Karpas-422 (cell line): ENCODE measurements around the gene PLP2. TPM values are rescaled to one million over a fixed set of nuclear protein-coding genes. Genes with fewer than 3 reads are reported as not detected.

Experiments used
- DNase-seq: peaks from one replicate; pipeline ENCODE4 v3.0.0-alpha.2; 2015
- H2AFZ ChIP-seq: fragments of 200-600 bp; sonication (generic); 2 replicates; pipeline ENCODE4 v1.6.1; 2014; ENCODE audit warnings: antibody characterized with exemption, low read length, mixed read lengths
- H3K27ac ChIP-seq: fragments of 200-600 bp; sonication (generic); 2 replicates; pipeline ENCODE4 v1.5.1; 2014; ENCODE audit warnings: mild to moderate bottlenecking, low read length, moderate library complexity
- H3K27me3 ChIP-seq: fragments of 200-600 bp; sonication (generic); 2 replicates; pipeline ENCODE4 v1.6.1; 2014; ENCODE audit warnings: low read length, mixed read lengths
- H3K36me3 ChIP-seq: fragments of 200-600 bp; sonication (generic); 2 replicates; pipeline ENCODE4 v1.6.1; 2014; ENCODE audit warnings: low read length, mixed read lengths; ENCODE audit not compliant: insufficient read depth
- H3K4me1 ChIP-seq: fragments of 200-600 bp; sonication (generic); 2 replicates; pipeline ENCODE4 v1.6.1; 2014; ENCODE audit warnings: mild to moderate bottlenecking, low read length, mixed read lengths
- H3K4me2 ChIP-seq: fragments of 200-600 bp; sonication (generic); 2 replicates; pipeline ENCODE4 v1.6.1; 2014; ENCODE audit warnings: low read length, low read depth, mild to moderate bottlenecking; ENCODE audit not compliant: poor library complexity, severe bottlenecking
- H3K4me3 ChIP-seq: fragments of 200-600 bp; sonication (generic); 2 replicates; pipeline ENCODE4 v1.5.1; 2014; ENCODE audit warnings: mild to moderate bottlenecking, antibody characterized with exemption, low read length, mixed read lengths
- H3K79me2 ChIP-seq: fragments of 200-600 bp; sonication (generic); 2 replicates; pipeline ENCODE4 v1.6.1; 2014; ENCODE audit warnings: mild to moderate bottlenecking, low read length, mixed read lengths
- H3K9ac ChIP-seq: fragments of 200-600 bp; sonication (generic); 2 replicates; pipeline ENCODE4 v1.6.0; 2014; ENCODE audit warnings: low read length
- H3K9me2 ChIP-seq: fragments of 200-600 bp; sonication (generic), shearing (Covaris generic); replicated peaks from 2 replicates; pipeline ENCODE4 v1.6.0; 2014; ENCODE audit warnings: mild to moderate bottlenecking, low read length, moderate library complexity; ENCODE audit not compliant: insufficient read depth
- H3K9me3 ChIP-seq: fragments of 300-700, 200-600 bp; sonication (generic); 2 replicates; pipeline ENCODE4 v1.6.1; 2014; ENCODE audit warnings: low read length, mixed read lengths
- H4K20me1 ChIP-seq: fragments of 200-600 bp; sonication (generic); 2 replicates; pipeline ENCODE4 v1.6.1; 2014; ENCODE audit warnings: mild to moderate bottlenecking, antibody characterized with exemption, low read length, low read depth; ENCODE audit not compliant: insufficient read depth
- total RNA-seq: library from RNA; depleted of rRNA; stranded (reverse); fragments of >200 nt; shearing (Covaris generic); gene quantifications from 2 replicates; pipeline ENCODE4 v1.2.3, GENCODE V29; 2014; ENCODE audit warnings: low replicate concordance

PLP2 gene
- total RNA-seq, 1 experiment from 2014 or later, result 37.0 TPM

DNA sequence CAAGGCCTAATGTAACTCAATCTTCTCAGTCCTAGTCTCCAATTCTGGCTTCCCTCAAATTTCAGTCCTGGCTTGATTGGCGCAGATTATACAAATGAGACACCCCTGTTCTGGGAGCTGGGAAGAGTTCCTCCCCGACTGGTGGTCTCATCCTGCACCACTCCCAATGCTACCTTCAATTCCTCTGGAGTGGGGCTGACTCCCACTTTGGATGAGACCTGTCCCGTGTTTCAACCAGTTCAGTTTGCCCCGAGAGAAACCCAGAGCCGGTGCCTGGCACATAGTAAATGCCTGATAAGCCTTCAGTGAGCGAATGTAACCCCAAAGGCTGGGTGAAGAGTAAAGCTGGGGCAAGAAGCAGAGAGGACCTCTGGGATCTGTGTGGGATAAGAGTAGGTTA, 32.3 kb downstream of the PLP2 start:
- Histone ChIP-seq H3K9me2 (no peaks in the 10 kb centered on the region), H3K9ac (no peak overlapping the region), H3K4me1 (peaks cover 5% of the 10 kb centered on the region), H3K4me2 (no peak overlapping the region), H3K79me2 (no peaks in the 10 kb centered on the region), H3K36me3 (no peaks in the 10 kb centered on the region), H3K4me3 (no peak overlapping the region), H2AFZ (no peak overlapping the region), H4K20me1 (no peaks in the 10 kb centered on the region), H3K27me3 (no peaks in the 10 kb centered on the region), H3K9me3 (no peaks in the 10 kb centered on the region), H3K27ac (no peak overlapping the region)
- DNase-seq, result no peak

GRCh38 chrX:49204709-49205108, 33.0 kb downstream of the PLP2 start:
- Histone ChIP-seq H3K9me3 (no peaks in the 10 kb centered on the region), H3K4me2 (no peak overlapping the region), H2AFZ (no peak overlapping the region), H3K27me3 (no peaks in the 10 kb centered on the region), H3K4me3 (no peak overlapping the region), H3K36me3 (no peaks in the 10 kb centered on the region), H3K9ac (no peak overlapping the region), H3K9me2 (no peaks in the 10 kb centered on the region), H3K27ac (no peak overlapping the region), H3K79me2 (no peaks in the 10 kb centered on the region), H4K20me1 (no peaks in the 10 kb centered on the region), H3K4me1 (peaks cover 5% of the 10 kb centered on the region)
- no peak for DNase-seq

DNA sequence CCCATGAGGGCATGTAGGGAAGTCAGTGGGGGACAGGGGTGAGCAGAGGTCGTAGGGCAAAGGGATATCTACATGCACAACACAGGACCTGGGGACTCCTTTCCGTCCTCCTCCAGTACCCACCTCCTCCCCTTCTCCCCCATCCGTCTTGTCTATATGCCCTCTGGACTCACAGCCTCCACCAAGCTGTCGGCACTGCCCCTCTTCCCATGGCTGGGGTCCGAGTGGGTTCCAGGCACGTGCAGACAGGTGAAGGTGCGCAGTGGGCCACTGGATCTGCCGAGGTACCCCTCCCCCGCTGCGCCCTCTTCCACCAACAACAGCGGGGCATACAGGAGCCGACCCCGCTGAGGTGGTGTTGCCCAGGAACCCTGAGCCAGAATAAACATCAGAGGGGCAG, 33.7 kb downstream of the PLP2 start:
- no peak overlapping the region for H3K4me2 ChIP-seq
- DNase-seq, result no peak
- no peaks in the 10 kb centered on the region for H3K27me3 ChIP-seq
- H4K20me1 ChIP-seq, result no peaks in the 10 kb centered on the region
- no peaks in the 10 kb centered on the region for H3K9me3 ChIP-seq
- no peak overlapping the region for H3K27ac ChIP-seq
- no peak overlapping the region for H2AFZ ChIP-seq
- H3K9ac ChIP-seq, result no peak overlapping the region
- H3K79me2 ChIP-seq, result no peaks in the 10 kb centered on the region
- no peak overlapping the region for H3K4me3 ChIP-seq
- peaks cover 2% of the 10 kb centered on the region for H3K4me1 ChIP-seq
- no peaks in the 10 kb centered on the region for H3K36me3 ChIP-seq
- H3K9me2 ChIP-seq, result no peaks in the 10 kb centered on the region

DNA sequence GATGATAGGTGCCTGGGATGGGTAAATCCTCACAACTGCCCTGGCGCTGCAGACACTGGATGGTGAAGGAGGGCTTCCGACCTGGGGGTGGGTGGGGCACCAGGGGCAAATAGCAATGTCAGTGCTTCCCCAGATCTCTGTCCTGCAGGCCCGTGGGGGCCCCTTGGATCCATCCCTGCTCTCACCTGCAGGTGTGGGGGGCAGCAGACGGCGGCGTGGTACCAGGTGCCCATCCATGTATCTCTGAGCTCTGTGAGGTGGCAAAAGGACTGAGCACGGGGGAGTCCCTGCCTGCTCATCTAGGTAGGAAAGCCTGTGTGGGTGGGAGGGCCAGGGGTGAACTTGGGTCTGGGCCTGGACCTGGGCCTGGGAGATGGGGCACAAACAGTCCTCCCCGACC, 34.8 kb downstream of the PLP2 start:
- H3K9ac ChIP-seq, result no peak overlapping the region
- no peaks in the 10 kb centered on the region for H3K9me3 ChIP-seq
- no peak for DNase-seq
- H3K4me3 ChIP-seq, result no peak overlapping the region
- no peaks in the 10 kb centered on the region for H3K4me1 ChIP-seq
- no peak overlapping the region for H2AFZ ChIP-seq
- no peaks in the 10 kb centered on the region for H3K9me2 ChIP-seq
- H3K36me3 ChIP-seq, result no peaks in the 10 kb centered on the region
- H4K20me1 ChIP-seq, result no peaks in the 10 kb centered on the region
- no peaks in the 10 kb centered on the region for H3K27me3 ChIP-seq
- H3K27ac ChIP-seq, result no peak overlapping the region
- no peaks in the 10 kb centered on the region for H3K79me2 ChIP-seq
- H3K4me2 ChIP-seq, result no peak overlapping the region

- H3K4me1 ChIP-seq, result no peaks in the 10 kb centered on the region
- H3K4me2 ChIP-seq, result no peak overlapping the region
- no peak overlapping the region for H3K27ac ChIP-seq
- no peaks in the 10 kb centered on the region for H3K36me3 ChIP-seq
- no peak overlapping the region for H3K4me3 ChIP-seq
- DNase-seq, result no peak
- no peaks in the 10 kb centered on the region for H3K79me2 ChIP-seq
- H3K27me3 ChIP-seq, result no peaks in the 10 kb centered on the region
- no peaks in the 10 kb centered on the region for H3K9me2 ChIP-seq
- H3K9ac ChIP-seq, result no peak overlapping the region
- no peaks in the 10 kb centered on the region for H3K9me3 ChIP-seq
- H2AFZ ChIP-seq, result no peak overlapping the region
- no peaks in the 10 kb centered on the region for H4K20me1 ChIP-seq
Observed at GRCh38 chrX:49208399-49208798, 36.7 kb downstream of the PLP2 start.

DNA sequence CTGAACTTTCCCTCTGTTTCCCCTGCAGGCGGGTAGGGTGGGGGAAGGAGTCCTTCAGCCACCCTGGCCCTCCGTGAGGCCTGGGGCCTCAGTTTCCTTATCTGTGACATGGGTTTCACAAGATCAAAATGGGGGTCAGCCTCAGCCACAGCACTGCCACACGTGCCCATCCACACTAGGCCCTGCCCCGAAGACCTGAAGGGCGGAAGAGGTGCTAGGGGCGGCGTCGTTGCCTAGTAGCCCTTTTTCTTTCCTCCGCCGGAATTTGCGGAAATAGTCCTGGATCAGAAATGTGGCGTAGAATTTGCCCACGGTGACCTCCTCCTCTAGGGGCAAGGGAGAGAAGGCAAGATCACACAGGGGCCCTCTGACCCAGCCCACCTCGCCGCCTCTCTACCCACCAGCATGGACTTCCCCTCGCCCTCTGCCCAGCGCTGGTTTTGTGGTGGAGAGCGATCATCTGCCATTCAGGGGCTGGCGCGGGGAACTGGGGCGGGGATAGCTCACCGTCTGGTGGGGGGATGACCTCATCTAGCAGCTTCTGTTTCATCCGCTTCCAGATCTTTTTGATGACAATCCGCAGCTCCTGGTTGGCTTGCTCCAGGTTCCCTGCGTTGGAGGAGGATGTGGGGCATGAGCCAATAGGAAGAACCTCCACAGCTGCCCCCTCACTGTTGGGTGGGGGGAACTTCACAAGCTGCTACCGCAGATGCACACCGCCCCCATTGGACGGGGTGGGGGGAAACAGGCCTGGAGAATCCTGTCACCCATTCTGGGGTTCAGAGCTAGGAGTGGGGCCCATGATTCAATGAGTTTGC, 37.9 kb downstream of the PLP2 start:
- H3K9me3 ChIP-seq, result no peaks in the 10 kb centered on the region

DNA sequence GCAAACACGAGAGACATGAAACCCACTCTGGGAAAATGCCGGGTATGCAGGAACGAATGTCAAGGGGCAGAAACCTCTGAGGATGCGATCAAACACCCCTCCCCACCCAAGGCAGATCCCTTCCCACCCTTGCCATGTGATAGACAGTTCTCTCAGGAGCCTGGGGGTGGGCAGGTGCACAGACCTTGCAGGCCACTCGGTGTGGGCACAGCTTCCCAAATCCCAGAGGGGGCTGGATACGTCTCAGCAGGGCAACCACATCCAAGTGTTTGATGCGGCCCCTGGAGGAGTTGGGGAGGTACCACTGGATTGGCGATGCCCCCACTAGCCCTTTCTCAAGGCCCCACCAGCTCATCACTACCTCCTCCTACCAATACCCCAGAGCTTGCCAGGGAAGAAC, 38.7 kb downstream of the PLP2 start:
- Histone ChIP-seq H3K9me2 (no peaks in the 10 kb centered on the region), H3K27ac (no peak overlapping the region), H3K4me3 (no peak overlapping the region), H4K20me1 (no peaks in the 10 kb centered on the region), H3K4me2 (no peak overlapping the region), H2AFZ (no peak overlapping the region), H3K9ac (no peak overlapping the region), H3K27me3 (no peaks in the 10 kb centered on the region), H3K79me2 (no peaks in the 10 kb centered on the region), H3K36me3 (no peaks in the 10 kb centered on the region), H3K4me1 (no peaks in the 10 kb centered on the region), H3K9me3 (no peaks in the 10 kb centered on the region)
- no peak for DNase-seq

More for the DNA sequence above, 37.9 kb downstream of the PLP2 start:
- no peaks in the 10 kb centered on the region for H3K4me1 ChIP-seq
- H3K27me3 ChIP-seq, result no peaks in the 10 kb centered on the region
- H2AFZ ChIP-seq, result no peak overlapping the region
- H3K9me2 ChIP-seq, result no peaks in the 10 kb centered on the region
- H4K20me1 ChIP-seq, result no peaks in the 10 kb centered on the region
- H3K79me2 ChIP-seq, result no peaks in the 10 kb centered on the region
- no peak overlapping the region for H3K27ac ChIP-seq
- no peak overlapping the region for H3K9ac ChIP-seq
- no peak overlapping the region for H3K4me3 ChIP-seq
- no peaks in the 10 kb centered on the region for H3K36me3 ChIP-seq
- no peak overlapping the region for H3K4me2 ChIP-seq
- no peak for DNase-seq

DNA sequence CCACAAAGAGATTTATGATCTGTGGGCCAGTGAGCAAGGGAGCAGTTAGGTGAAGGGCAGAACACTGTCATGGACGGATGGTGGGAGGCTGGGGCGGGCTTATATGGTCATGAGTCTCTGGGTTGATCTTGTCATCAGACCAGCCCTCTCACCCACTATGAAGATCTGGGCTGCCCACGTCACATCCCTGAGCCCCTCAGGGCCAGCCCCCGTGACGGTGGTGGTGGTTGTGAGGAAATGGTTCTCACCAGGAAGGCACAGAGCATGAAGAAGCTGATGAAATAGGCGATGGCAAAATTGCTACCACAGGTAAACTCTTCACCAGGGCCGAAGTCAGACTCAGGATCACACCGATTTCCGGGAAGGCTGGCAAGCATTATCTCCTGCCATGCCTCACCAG, 39.4 kb downstream of the PLP2 start:
- Histone ChIP-seq H3K4me2 (no peak overlapping the region), H3K4me3 (no peak overlapping the region), H3K9me2 (no peaks in the 10 kb centered on the region), H3K27ac (no peak overlapping the region), H3K27me3 (no peaks in the 10 kb centered on the region), H2AFZ (no peak overlapping the region), H3K4me1 (no peaks in the 10 kb centered on the region), H4K20me1 (no peaks in the 10 kb centered on the region), H3K9ac (no peak overlapping the region), H3K36me3 (no peaks in the 10 kb centered on the region), H3K9me3 (no peaks in the 10 kb centered on the region), H3K79me2 (no peaks in the 10 kb centered on the region)
- DNase-seq, result no peak
